ENCODE measurements around the gene KIAA0319L.

The KIAA0319L gene

DNA sequence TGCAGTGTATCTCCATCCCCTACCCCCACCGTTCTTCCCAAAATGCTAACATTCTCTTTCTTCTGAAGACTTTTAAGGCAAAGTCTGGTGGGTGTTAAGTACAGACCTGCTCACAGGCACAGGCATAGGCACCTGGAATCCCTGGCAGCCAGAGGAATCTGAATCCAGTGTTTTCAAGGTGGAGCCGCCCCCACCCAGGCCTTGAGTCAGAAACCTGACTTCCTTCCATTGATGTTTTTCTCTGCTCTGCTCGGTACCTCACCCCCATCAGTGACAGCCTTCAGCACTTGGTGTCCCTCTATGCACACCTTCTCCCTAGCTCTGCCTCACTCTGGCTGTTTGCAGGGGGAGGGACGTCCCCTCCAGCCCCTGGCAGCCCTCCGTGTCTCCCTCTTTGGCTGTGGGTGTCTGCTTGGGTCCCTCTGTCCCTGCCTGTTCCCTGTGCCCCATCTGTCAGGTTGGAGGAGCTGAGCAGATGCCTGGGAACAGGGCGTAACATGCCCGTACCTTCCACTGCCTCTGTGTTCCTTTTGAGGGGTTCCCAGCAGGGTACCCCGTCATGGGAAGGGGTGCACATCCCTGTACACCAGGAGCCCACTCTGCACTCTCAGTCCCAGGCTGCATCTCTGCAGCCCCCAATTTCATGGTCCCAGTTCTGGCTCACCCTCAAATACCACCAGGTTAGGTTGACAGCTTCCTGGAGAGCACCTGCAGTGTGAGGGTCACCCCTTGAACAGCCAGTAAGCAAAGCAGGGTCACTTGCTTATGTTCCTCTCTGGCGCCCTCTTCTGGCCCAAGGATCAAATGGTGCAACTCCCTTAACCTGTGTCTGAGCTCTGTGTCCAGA lies 7.1 kb upstream of the KIAA0319L start:
- Histone ChIP-seq H3K27me3 (replicated peaks) (no peaks in the 10 kb centered on the region), H3K27ac (no peak overlapping the region), H3K4me3 (ENCODE audit: low read depth, low read length) (no peak overlapping the region), H3K36me3 (replicated peaks) (peaks cover 25% of the 10 kb centered on the region)
- TF ChIP-seq CTCF (IDR thresholded peaks at IDR 0.05; ENCODE audit: low read depth, low read length, missing control alignments) = peak; percentile 89
- peak; percentile 62 for DNase-seq
- in situ Hi-C loops (cut with HindIII; ENCODE audit: low pct_ligation_motif_present, low sequenced_read_pairs) = no loop called here

GRCh38 chr1:35563166-35563565 lies 6.0 kb upstream of the KIAA0319L start:
- H3K36me3 ChIP-seq (replicated peaks) = peaks cover 25% of the 10 kb centered on the region
- no peak overlapping the region for H3K27ac ChIP-seq
- no peak for DNase-seq
- H3K27me3 ChIP-seq (replicated peaks) = no peaks in the 10 kb centered on the region
- TF ChIP-seq CTCF (IDR thresholded peaks at IDR 0.05; ENCODE audit: low read depth, low read length, missing control alignments) = no peak
- no peak overlapping the region for H3K4me3 ChIP-seq (ENCODE audit: low read depth, low read length)
- in situ Hi-C loops (cut with HindIII; ENCODE audit: low pct_ligation_motif_present, low sequenced_read_pairs) = no loop called here

DNA sequence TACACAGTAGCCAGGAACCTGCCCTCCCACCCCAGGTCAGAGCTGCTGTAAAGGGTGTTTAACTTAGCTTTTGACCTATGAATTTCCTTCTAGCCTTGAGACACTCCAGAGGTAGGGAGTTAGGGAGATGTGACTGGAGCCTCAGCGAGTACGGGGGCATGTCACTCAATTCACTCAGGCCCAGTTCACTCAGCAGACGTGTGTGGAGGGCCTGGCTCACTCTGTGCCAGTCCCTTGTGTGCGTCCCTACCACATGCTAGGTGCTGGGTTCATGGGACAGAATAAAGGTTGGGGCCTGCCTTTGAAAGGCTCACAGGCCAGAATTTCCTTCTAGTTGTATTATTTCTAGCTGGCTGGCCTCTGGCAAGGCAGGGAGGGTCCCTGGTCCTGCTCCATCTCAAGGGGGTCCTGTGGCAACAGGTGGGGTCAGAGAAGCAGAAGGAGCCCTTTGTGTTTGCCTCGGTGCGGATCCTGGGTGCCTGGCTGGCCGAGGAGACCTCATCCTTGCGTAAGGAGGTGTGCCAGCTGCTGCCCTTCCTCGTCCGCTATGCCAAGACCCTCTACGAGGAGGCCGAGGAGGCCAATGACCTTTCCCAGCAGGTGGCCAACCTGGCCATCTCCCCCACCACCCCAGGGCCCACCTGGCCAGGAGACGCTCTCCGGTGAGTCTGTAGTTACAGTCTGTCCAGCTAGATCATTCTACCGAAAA lies 4.9 kb upstream of the KIAA0319L start:
- no peak for DNase-seq
- no peaks in the 10 kb centered on the region for H3K27me3 ChIP-seq (replicated peaks)
- in situ Hi-C loops (cut with HindIII; ENCODE audit: low pct_ligation_motif_present, low sequenced_read_pairs) = no loop called here
- H3K27ac ChIP-seq = no peak overlapping the region
- H3K4me3 ChIP-seq (ENCODE audit: low read depth, low read length) = no peak overlapping the region
- H3K36me3 ChIP-seq (replicated peaks) = peaks cover 25% of the 10 kb centered on the region
- no peak for TF ChIP-seq CTCF (IDR thresholded peaks at IDR 0.05; ENCODE audit: low read depth, low read length, missing control alignments)

GRCh38 chr1:35561297-35561971 lies 4.2 kb upstream of the KIAA0319L start:
- Histone ChIP-seq H3K4me3 (ENCODE audit: low read depth, low read length) (no peak overlapping the region), H3K36me3 (replicated peaks) (peaks cover 21% of the 10 kb centered on the region), H3K27ac (no peak overlapping the region), H3K27me3 (replicated peaks) (no peaks in the 10 kb centered on the region)
- in situ Hi-C loops (cut with HindIII; ENCODE audit: low pct_ligation_motif_present, low sequenced_read_pairs) = no loop called here
- TF ChIP-seq CTCF (IDR thresholded peaks at IDR 0.05; ENCODE audit: low read depth, low read length, missing control alignments) = no peak
- no peak for DNase-seq

- in situ Hi-C loops (cut with HindIII; ENCODE audit: low pct_ligation_motif_present, low sequenced_read_pairs) = no loop called here
- no peak for TF ChIP-seq CTCF (IDR thresholded peaks at IDR 0.05; ENCODE audit: low read depth, low read length, missing control alignments)
- Histone ChIP-seq H3K27ac (no peak overlapping the region), H3K27me3 (replicated peaks) (no peaks in the 10 kb centered on the region), H3K4me3 (ENCODE audit: low read depth, low read length) (no peak overlapping the region), H3K36me3 (replicated peaks) (peaks cover 19% of the 10 kb centered on the region)
- no peak for DNase-seq
Measured at GRCh38 chr1:35560256-35561225, 3.3 kb upstream of the KIAA0319L start.

Measured in brain microvascular endothelial cell (primary cell).